ENCODE results near the gene RTRAF.

- TF ChIP-seq MLX (CRISPR knock-in tag; IDR thresholded peaks at IDR 0.05) (no peak), ATF3 (CRISPR knock-in tag; conservative IDR thresholded peaks at IDR 0.05) (no peak)
Measured at GRCh38 chr14:52039124-52039815, 49.9 kb downstream of the RTRAF start.

Measured in WTC11 (cell line).